ENCODE results near the gene PRKCE. TPM values are rescaled to one million over a fixed set of nuclear protein-coding genes. Genes with fewer than 3 reads are reported as not detected.

PRKCE gene
- total RNA-seq, 1 experiment from 2014 or later: 14.8 TPM

DNA sequence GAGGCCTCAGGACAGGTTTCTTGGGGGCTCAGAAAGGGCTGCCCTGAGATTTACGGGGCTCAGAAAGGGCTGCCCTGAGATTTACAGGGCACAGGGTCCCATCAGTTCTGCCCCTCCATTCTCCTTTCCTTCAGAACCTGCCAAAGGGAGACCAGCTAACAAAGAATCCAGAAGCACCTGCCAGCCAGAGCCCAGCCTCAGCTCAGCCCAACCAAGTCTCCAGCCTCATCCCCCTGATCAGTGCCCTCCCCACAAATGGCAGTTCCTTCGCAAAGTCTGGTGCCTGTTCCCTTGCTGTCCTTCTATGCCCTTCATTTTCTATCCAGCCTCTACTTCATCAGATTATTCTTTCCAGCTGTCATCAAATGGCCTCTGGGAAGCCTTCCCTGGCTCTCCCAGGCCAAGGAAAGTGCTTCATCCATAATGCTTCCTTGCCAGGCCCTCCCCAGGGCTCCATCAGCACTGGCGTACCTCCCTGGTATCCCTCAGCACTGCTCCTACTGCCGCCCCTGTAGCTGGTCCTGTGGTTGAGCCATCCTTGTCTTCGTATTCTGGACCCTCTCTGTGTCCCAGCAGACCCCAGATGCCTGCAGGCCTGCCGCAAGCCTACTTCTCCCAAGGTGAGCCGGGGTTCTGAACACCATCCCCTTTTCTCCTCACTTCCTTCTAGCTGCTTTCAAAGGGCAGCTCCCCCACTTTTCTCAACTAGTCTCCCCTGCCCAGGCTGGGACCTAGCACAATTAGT, 549.6 kb downstream of the PRKCE start:
- Histone ChIP-seq H3K9me3 (ENCODE audit: control insufficient read depth in 1 of 2, insufficient read depth in 1 of 2, low read depth in 1 of 2, low read length in 2 of 2) (no peaks in the 10 kb centered on the region), H3K9ac (ENCODE audit: low read length) (no peak overlapping the region), H3K4me1 (ENCODE audit: control insufficient read depth in 1 of 2, insufficient read depth in 2 of 2, low read length in 2 of 2) (no peaks in the 10 kb centered on the region), H3K27ac (ENCODE audit: low read depth, low read length) (no peak overlapping the region), H3K79me2 (ENCODE audit: insufficient read depth, low read length) (no peaks in the 10 kb centered on the region), H3K4me2 (ENCODE audit: low read length) (no peak overlapping the region), H3K27me3 (ENCODE audit: insufficient read depth, low read length) (no peaks in the 10 kb centered on the region), H2AFZ (ENCODE audit: low read depth, low read length, poor library complexity, severe bottlenecking) (no peak overlapping the region), H3K4me3 (replicated peaks in 1 of 2; ENCODE audit: low read depth in 1 of 2, low read length in 2 of 2) (no peak overlapping the region), H3K36me3 (ENCODE audit: control insufficient read depth in 1 of 2, insufficient read depth in 2 of 2, low read length in 2 of 2) (no peaks in the 10 kb centered on the region), H3K9me2 (ENCODE audit: insufficient read depth) (no peaks in the 10 kb centered on the region), H4K20me1 (ENCODE audit: insufficient read depth) (no peaks in the 10 kb centered on the region)
- ATAC-seq: no peak
- intact Hi-C loops (cut with micrococcal nuclease): no loop called here
- DNase-seq (ENCODE audit: low read depth, low spot score): no peak
- RAD21 ChIA-PET (ENCODE audit: low non-redundant PET in 1 of 2, low total read pairs in 2 of 2, uncharacterized antibody in 2 of 2, unreplicated experiment in 2 of 2): no interaction called here
- POLR2A ChIA-PET: no interaction called here
- CTCF ChIA-PET: no interaction called here
- BruUV-seq (replicated peaks): no TSS peak
- TF ChIP-seq CEBPB (IDR thresholded peaks at IDR 0.05; ENCODE audit: low read depth) (no peak), SRF (IDR thresholded peaks at IDR 0.05; ENCODE audit: low read depth) (no peak), YY1 (IDR thresholded peaks at IDR 0.05; ENCODE audit: extremely low read depth, insufficient replicate concordance, low read depth, low read length) (no peak), EGR1 (IDR thresholded peaks at IDR 0.05; ENCODE audit: low read depth) (no peak)
- TF ChIP-seq, protein P1, sequence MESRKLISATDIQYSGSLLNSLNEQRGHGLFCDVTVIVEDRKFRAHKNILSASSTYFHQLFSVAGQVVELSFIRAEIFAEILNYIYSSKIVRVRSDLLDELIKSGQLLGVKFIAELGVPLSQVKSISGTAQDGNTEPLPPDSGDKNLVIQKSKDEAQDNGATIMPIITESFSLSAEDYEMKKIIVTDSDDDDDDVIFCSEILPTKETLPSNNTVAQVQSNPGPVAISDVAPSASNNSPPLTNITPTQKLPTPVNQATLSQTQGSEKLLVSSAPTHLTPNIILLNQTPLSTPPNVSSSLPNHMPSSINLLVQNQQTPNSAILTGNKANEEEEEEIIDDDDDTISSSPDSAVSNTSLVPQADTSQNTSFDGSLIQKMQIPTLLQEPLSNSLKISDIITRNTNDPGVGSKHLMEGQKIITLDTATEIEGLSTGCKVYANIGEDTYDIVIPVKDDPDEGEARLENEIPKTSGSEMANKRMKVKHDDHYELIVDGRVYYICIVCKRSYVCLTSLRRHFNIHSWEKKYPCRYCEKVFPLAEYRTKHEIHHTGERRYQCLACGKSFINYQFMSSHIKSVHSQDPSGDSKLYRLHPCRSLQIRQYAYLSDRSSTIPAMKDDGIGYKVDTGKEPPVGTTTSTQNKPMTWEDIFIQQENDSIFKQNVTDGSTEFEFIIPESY (IDR thresholded peaks at IDR 0.05; ENCODE audit: extremely low read depth, insufficient replicate concordance, low read length): no peak
- TF ChIP-seq, protein P2, sequence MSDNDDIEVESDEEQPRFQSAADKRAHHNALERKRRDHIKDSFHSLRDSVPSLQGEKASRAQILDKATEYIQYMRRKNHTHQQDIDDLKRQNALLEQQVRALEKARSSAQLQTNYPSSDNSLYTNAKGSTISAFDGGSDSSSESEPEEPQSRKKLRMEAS (IDR thresholded peaks at IDR 0.05): no peak

DNA sequence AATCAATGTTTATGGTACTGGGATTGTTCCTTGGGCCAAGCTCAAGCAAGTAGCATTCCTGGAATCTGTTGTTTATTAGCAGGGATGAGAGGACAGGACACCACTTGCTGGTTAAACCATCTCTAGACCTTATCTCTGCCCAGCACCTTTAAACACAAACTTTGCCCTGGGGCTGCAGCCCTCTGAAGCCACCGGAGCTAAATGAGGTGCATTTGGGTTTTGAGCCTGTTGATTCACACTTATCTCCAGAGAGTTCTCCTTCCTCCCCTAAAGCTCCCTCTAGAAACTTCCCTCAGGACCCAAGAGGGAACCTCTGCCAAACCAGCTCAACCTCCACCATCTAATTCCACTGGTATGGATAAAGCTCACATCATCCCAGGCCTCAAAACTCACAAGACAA, 551.0 kb downstream of the PRKCE start:
- Histone ChIP-seq H3K4me3 (replicated peaks in 1 of 2; ENCODE audit: low read depth in 1 of 2, low read length in 2 of 2) (no peak overlapping the region), H3K9me2 (ENCODE audit: insufficient read depth) (no peaks in the 10 kb centered on the region), H3K9me3 (ENCODE audit: control insufficient read depth in 1 of 2, insufficient read depth in 1 of 2, low read depth in 1 of 2, low read length in 2 of 2) (no peaks in the 10 kb centered on the region), H3K79me2 (ENCODE audit: insufficient read depth, low read length) (no peaks in the 10 kb centered on the region), H3K27me3 (ENCODE audit: insufficient read depth, low read length) (no peaks in the 10 kb centered on the region), H3K36me3 (ENCODE audit: control insufficient read depth in 1 of 2, insufficient read depth in 2 of 2, low read length in 2 of 2) (no peaks in the 10 kb centered on the region), H3K9ac (ENCODE audit: low read length) (no peak overlapping the region), H3K4me2 (ENCODE audit: low read length) (no peak overlapping the region), H3K4me1 (ENCODE audit: control insufficient read depth in 1 of 2, insufficient read depth in 2 of 2, low read length in 2 of 2) (no peaks in the 10 kb centered on the region), H2AFZ (ENCODE audit: low read depth, low read length, poor library complexity, severe bottlenecking) (no peak overlapping the region), H4K20me1 (ENCODE audit: insufficient read depth) (no peaks in the 10 kb centered on the region), H3K27ac (ENCODE audit: low read depth, low read length) (no peak overlapping the region)
- no TSS peak for BruUV-seq (replicated peaks)
- intact Hi-C loops (cut with micrococcal nuclease): no loop called here
- no peak for ATAC-seq
- no peak for DNase-seq (ENCODE audit: low read depth, low spot score)
- ChIA-PET POLR2A (no interaction called here), RAD21 (ENCODE audit: low non-redundant PET in 1 of 2, low total read pairs in 2 of 2, uncharacterized antibody in 2 of 2, unreplicated experiment in 2 of 2) (no interaction called here), CTCF (interaction anchor here (0.6 kb wide), 1 partner anchor 338 kb away, joined by 4 read pairs; no protein-coding TSS in a partner anchor)
- TF ChIP-seq CBX3 (IDR thresholded peaks at IDR 0.05; ENCODE audit: low read depth) (no peak), YY1 (IDR thresholded peaks at IDR 0.05; ENCODE audit: extremely low read depth, insufficient replicate concordance, low read depth, low read length) (no peak), RAD21 (IDR thresholded peaks at IDR 0.05; ENCODE audit: low read depth) (no peak), POLR2A (IDR thresholded peaks at IDR 0.05; ENCODE audit: borderline replicate concordance, extremely low read depth, insufficient read depth, insufficient read length) (no peak), ZNF274 (IDR thresholded peaks at IDR 0.05; ENCODE audit: low read depth, low read length) (no peak), FOSL1 (IDR thresholded peaks at IDR 0.05; ENCODE audit: low read depth) (no peak), SP1 (IDR thresholded peaks at IDR 0.05; ENCODE audit: low read depth) (no peak), EGR1 (IDR thresholded peaks at IDR 0.05; ENCODE audit: low read depth) (no peak)
- TF ChIP-seq, protein P2 (IDR thresholded peaks at IDR 0.05): no peak
- TF ChIP-seq, protein P3, sequence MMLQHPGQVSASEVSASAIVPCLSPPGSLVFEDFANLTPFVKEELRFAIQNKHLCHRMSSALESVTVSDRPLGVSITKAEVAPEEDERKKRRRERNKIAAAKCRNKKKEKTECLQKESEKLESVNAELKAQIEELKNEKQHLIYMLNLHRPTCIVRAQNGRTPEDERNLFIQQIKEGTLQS (IDR thresholded peaks at IDR 0.05): no peak
- TF ChIP-seq, protein P4, sequence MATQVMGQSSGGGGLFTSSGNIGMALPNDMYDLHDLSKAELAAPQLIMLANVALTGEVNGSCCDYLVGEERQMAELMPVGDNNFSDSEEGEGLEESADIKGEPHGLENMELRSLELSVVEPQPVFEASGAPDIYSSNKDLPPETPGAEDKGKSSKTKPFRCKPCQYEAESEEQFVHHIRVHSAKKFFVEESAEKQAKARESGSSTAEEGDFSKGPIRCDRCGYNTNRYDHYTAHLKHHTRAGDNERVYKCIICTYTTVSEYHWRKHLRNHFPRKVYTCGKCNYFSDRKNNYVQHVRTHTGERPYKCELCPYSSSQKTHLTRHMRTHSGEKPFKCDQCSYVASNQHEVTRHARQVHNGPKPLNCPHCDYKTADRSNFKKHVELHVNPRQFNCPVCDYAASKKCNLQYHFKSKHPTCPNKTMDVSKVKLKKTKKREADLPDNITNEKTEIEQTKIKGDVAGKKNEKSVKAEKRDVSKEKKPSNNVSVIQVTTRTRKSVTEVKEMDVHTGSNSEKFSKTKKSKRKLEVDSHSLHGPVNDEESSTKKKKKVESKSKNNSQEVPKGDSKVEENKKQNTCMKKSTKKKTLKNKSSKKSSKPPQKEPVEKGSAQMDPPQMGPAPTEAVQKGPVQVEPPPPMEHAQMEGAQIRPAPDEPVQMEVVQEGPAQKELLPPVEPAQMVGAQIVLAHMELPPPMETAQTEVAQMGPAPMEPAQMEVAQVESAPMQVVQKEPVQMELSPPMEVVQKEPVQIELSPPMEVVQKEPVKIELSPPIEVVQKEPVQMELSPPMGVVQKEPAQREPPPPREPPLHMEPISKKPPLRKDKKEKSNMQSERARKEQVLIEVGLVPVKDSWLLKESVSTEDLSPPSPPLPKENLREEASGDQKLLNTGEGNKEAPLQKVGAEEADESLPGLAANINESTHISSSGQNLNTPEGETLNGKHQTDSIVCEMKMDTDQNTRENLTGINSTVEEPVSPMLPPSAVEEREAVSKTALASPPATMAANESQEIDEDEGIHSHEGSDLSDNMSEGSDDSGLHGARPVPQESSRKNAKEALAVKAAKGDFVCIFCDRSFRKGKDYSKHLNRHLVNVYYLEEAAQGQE (IDR thresholded peaks at IDR 0.05; ENCODE audit: low read depth): no peak
